Ovary (tissue), 3 donors: Measurements from ENCODE around the gene PLA2G1B.

Source experiments
- EP300 ChIP-seq: sonication (generic); formaldehyde crosslinking; IDR thresholded peaks from one replicate; pipeline ENCODE4 v1.6.1; 2017; ENCODE audit warnings: antibody characterized with exemption
- POLR2A ChIP-seq: fragments of 450-650 bp; IDR thresholded peaks from one replicate; pipeline ENCODE4 v1.6.1; 2017; ENCODE audit warnings: antibody characterized with exemption, mild to moderate bottlenecking, moderate library complexity
- TF ChIP-seq, protein P1 (sequence below), 3 donors: fragments of 450-650 bp in 2 of 3; fragments of 200-600 bp in 1 of 3; IDR thresholded peaks; one replicate each; pipeline versions ENCODE4 v1.5.1 to v1.8.0; 2016 to 2022; ENCODE audit warnings: antibody characterized with exemption in 3 of 3, mild to moderate bottlenecking in 1 of 3
- donor health status: DM: no; HTN: no; CAD: no.

DNA sequence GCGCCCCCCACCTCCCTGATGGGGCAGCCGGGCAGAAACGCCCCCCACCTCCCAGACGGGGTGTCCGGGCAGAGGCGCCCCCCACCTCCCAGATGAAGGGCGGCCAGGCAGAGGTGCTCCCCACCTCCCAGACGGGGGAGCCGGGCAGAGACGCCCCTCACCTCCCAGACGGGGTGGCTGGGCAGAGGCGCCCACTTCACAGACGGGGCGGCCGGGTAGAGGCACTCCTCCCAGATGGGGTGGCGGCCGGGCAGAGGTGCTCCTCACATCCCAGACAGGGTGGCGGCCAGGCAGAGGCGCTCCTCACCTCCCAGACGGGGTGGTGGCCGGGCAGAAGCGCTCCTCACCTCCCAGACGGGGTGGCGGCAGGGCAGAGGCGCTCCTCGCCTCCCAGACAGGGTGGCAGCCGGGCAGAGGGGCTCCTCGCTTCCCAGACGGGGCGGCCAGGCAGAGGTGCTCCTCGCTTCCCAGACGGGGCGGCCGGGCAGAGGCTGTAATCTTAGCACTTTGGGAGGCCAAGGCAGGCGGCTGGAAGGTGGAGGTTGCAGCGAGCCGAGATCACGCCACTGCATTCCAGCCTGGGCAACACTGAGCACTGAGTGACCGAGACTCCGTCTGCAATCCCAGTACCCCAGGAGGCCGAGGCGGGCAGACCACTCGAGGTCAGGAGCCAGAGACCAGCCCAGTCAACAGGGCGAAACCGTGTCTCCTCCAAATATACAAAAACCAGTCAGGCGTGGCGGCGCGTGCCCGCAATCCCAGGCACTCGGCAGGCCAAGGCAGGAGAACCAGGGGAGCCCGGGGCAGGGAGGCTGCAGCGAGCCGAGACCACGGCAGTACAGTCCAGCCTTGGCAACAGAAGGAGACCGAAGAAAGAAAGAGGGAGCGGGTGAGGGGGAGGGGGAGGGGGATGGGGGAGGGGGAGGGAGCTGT is 49.2 kb downstream of the PLA2G1B start:
- TF ChIP-seq, protein P1, sequence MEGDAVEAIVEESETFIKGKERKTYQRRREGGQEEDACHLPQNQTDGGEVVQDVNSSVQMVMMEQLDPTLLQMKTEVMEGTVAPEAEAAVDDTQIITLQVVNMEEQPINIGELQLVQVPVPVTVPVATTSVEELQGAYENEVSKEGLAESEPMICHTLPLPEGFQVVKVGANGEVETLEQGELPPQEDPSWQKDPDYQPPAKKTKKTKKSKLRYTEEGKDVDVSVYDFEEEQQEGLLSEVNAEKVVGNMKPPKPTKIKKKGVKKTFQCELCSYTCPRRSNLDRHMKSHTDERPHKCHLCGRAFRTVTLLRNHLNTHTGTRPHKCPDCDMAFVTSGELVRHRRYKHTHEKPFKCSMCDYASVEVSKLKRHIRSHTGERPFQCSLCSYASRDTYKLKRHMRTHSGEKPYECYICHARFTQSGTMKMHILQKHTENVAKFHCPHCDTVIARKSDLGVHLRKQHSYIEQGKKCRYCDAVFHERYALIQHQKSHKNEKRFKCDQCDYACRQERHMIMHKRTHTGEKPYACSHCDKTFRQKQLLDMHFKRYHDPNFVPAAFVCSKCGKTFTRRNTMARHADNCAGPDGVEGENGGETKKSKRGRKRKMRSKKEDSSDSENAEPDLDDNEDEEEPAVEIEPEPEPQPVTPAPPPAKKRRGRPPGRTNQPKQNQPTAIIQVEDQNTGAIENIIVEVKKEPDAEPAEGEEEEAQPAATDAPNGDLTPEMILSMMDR (IDR thresholded peaks at IDR 0.05): no peak
- TF ChIP-seq EP300 (no peak), POLR2A (no peak)
